Vagina (tissue), 2 donors: ENCODE data around the gene HSF5.

Experiments used
- POLR2A ChIP-seq, 2 donors: fragments of 450-650 bp; IDR thresholded peaks; one replicate each; pipeline ENCODE4 v1.6.1; 2017; ENCODE audit warnings: antibody characterized with exemption in 2 of 2, mild to moderate bottlenecking in 2 of 2, moderate library complexity in 2 of 2
- POLR2AphosphoS5 ChIP-seq, 2 donors: sonication (generic); formaldehyde crosslinking; IDR thresholded peaks; one replicate each; pipeline ENCODE4 v1.9.0; 2017; ENCODE audit warnings: antibody characterized with exemption in 2 of 2, mild to moderate bottlenecking in 2 of 2, low read depth in 1 of 2; ENCODE audit not compliant: insufficient read depth in 1 of 2

- TF ChIP-seq POLR2AphosphoS5 (IDR thresholded peaks at IDR 0.05; ENCODE audit: insufficient read depth in 1 of 2, low read depth in 1 of 2): no peak
- no peak for TF ChIP-seq POLR2A (IDR thresholded peaks at IDR 0.05)
Observed at GRCh38 chr17:58480090-58480489, 8.1 kb downstream of the HSF5 start.
